A549 treated with AZD9567 at 1 μM for 4 hours (cell line): ENCODE results near the gene THEMIS. TPM values are rescaled to one million over a fixed set of nuclear protein-coding genes. Genes with fewer than 3 reads are reported as not detected.

Experiments
- total RNA-seq: library from RNA; stranded (reverse); fragments of 200-300 nt; extraction: Qiagen RNA extraction; gene quantifications from 5 replicates; pipeline ENCODE4 v1.2.3, GENCODE V29; 2022; ENCODE audit not compliant: insufficient read depth

THEMIS gene
- total RNA-seq, result not detected in 5 replicates

DNA sequence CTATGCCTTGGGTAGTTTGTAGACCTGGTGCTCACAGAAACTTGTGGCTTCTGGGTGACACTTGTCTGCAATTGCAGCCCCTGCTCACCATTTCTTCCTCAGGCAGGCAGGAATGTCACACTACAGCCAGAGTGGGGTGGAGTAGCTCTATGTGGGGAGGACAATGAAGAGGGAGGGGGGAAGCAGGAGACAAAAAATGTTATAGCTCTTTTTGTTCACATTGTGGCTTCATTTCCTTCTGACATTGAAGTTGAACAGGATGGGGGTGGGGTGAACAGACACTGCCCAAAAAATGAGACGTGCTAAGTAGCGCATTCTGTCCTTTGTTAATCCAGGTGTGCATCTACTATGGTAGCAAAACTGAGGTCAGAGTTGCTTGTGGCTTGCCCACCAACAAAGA lies at the start of gene THEMIS:
Gene THEMIS (minus strand): TSS at position 124 of the 400 bp plus-strand sequence. CDS start 126 bp downstream, outside the sequence.

